RKO (cell line): ENCODE data around the gene CISH.

Source experiments
- DNase-seq: peaks from one replicate; pipeline ENCODE4 v3.0.0-alpha.2; 2016; ENCODE audit warnings: low spot score

Gene CISH

DNA sequence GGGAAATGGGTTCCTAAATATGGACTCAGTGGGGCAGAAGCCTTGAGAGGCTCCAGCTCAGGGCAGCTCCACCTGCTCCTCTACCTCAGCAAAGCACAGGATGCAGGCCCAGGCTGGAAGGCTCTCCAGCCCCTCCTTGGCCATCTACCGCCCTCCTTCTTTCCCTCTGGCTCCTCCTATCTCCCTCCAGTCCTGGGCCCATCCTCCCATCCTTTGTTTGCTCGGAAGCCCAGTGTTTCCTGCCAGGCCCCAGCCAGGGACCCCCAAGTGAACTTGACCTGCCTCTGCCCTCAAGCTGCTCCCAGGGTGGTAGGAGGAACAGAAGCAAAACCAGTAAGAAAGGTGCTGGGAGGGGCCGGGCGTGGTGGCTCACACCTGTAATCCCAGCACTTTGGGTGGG, 25.4 kb upstream of the CISH start:
- no peak for DNase-seq

DNA sequence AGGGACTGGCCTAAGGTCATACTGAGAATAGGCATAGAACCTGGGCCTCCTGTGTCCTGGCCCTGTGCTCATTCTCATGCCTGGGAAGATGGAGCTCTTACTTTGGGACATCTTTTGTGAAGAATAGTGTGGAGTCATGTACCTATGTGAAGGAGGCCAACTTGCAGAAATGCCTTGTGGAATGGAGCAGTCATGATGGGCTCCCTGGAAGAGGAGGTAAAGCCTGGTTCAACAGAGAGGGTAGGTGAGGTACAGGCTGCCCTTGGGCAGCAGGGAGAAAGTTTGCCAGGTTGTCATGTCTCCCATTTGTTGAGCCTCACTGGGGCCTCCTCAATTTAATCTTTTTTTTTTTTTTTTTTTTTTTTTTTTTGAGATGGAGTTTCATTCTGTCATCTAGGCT, 23.5 kb upstream of the CISH start:
- no peak for DNase-seq

DNA sequence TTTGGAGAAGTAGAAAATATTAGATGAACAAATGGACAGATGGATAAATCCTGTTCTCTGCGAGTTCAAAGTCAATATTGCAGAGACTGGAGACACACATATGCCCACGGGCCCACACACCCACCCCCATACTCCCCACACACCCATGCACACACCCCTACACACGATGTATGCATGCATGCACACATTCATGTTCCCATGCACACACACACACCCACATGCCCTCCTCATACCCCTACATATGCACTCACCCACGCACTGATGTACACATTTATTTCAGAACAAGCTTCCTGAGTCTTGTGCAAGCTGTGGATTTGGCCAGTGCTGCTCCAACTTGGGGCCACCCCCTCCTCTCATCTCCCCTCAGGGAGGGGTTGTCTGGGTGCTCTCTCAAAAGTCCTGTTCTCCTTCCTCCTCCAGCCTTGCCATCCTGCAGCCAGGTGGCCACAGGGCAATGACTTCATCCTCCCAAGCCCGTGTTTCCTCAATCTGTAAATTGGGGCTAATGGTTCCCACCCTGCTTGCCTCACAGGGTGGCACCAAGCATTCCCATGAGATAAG, 21.7 kb upstream of the CISH start:
- no peak for DNase-seq

DNA sequence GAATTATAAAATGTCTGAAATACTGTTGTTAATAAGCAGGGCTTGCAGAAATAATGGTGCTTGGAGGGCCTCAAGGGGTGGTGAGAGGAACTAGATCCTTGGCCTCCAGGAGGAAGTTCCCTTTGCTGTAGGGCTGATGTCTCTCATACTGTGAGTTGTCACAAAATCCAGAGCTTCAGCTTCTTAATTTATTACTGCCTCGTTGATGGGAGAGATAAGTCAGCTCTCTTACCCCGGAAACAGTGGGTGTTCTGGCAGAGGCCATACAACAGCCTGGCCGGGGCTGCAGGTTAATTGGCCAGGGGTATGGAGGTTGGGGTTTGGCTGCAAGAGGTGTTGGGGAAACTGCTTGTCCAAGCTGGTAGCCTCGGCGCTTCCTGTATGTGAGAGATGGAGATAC, 20.9 kb upstream of the CISH start:
- DNase-seq: no peak

DNA sequence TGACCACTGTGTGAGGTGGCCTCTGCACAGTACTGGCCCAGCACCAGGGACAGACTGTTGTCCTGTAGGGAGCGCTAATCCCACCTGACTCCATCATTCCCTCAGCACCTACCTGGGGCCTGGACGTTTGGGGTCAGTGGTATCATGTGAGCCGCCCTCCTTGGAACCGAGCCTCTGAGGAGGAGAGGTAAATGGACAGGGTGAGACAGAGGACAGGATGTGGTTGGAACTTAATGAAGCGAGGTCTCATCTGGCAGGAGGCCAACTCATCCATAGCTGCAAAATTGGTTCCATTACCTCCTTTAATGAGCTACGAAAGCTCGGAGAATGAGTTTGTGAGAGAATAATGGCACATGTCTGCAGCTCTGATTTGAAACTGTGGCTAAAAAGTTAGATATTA, 19.3 kb upstream of the CISH start:
- DNase-seq: no peak

DNA sequence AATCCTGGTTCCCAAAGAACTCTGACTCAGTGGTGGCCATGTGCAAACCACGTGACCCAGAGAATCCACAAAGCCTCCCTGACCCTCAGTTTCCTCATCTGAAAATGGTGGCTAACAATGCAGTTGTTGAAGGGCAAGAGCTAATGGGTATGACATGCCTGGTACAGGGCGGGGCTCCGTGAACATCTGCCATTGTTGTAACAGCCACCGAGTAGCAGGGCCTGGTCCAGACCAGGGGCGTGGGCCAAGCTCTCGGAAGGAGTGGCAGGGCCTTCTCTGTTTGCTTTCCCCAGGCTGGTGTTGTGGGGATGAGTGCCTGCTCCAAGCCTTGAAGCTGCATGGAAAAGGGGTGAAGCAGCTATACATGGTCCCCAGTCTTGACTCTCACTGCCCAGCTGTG, 18.8 kb upstream of the CISH start:
- no peak for DNase-seq

DNA sequence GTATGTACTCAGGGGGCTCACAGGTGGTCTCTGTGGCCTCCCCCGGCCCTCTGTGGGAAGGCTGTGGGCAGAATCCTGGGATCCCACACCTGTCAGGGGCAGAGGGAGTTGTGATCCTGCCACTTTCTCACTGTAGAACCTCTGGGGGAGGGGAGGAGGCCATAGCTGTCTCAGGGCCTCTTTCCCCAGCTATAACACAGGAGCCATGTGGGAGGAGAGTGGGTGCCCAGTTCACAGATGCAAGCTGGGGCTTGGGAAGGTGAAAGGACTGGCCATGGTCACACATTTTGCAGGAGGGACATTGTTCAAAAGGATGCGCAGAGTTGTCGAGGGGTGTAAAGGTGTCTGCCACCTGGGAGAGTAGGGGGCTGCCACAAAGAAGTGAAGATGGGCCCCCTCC, 17.0 kb upstream of the CISH start:
- DNase-seq: no peak

DNA sequence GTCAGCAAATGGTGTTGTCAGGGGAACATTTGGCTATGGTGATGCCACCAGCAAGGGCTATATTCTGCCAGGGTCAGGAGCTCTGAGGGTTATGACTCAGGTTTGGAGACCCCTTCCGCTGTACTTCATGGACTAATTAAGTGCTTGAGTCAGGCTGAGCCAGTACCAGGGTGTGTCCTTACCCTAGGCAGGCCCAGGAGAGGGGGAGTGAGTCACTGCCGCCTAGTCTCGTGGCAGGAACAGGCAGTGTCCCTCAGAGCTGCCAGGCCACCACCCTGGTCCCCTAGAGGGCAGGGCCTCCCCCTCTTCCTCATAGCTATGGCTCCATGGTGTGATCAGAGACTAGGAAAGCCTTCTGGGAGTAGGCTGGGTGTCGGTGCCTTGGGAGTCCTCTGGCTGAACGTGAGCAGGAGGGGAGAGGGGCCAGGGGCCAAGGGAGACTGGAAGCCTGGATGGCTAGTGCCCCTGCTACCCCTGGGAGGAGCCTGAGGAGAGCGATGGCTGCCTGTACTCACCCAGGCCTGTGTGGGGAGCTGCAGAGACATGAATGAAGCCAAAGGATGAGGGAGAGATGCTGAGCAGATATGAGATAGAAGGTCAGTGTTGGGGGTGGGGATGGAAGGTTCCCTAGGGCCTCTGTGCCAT, 16.0 kb upstream of the CISH start:
- peak; percentile 87 for DNase-seq

DNA sequence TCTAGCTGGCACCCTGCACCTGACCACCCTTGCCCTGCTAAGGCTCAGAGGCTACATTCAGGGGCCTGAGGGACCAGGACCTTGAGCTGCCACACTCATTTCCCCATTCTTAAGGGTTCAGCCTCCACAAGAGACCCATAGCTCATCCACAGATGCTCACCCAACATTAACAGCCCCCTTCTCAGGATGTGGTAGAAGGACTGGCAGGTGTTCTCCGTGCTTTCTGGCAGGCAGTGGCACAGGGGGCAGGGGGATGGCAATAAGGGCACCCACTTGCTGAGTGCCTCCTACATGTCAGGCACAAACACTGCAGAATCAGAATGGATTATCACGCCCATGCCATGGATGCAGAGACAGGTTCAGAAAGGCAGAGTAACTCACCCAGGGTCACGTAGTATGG, 14.8 kb upstream of the CISH start:
- DNase-seq: no peak

DNA sequence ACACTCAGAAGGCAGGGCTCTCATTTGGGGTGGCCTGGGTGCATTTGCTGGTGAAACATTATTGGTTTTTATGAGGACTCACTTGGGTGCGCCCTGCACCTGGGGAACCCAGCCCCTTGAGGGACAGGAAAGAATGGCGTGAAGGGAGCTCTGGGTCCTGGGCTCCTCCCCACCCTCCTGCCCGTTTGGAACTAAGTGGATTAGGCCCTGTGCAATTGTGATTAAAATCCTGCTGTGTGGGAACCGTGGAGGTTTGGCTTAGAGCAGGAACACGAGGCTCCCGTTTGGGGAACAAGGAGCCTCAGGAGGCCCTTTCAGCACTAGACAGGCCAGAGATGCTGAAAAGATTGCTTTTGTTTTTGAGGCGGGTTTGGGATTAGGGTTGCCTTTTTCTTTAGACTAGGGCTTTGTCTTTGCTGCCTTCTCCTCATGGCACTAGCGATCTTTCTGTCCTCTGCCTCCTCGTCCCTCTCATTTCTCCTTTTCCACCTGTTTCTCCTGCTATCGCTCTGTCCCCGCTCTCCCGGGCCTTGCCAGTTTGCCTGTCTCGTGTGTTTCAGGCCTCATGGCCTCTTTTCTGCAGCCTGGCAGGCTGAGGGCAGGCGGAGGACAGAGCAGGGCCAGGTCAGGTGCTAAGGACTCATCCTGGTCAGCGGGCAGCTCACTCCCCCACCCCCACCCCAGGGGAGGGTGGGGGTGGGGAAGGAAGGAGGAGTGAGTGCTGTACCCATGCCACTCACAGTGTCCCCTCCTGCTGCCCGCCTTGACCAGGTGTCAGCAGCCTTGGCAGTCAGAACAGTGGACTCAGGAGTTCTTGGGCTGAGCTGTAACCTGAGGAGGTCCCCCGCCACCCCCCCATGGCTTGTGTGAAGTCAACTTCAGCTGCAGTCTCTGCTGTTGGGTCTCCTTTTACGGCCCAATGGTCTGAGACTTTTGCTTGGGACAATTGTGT, 13.9 kb upstream of the CISH start:
- no peak for DNase-seq

DNA sequence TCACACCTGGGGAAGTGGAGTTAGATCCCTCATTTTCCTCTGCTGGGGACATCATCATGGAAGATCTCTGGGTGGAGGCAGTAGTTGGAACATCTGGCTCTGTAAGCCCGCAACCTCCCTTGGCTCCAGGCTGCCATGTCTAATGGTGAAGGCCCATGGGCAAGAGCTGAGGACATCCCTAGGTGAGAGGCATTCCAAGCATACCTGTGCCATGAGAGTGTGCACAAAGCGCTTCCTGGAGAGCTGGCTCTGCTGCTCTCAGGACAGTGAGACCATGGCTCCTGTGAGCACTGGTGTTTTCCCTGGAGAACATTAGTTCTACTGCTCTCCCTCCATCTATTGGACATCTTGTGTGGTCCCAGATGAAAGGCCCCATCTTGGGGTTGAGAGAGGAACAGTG, 13.1 kb upstream of the CISH start:
- no peak for DNase-seq

DNA sequence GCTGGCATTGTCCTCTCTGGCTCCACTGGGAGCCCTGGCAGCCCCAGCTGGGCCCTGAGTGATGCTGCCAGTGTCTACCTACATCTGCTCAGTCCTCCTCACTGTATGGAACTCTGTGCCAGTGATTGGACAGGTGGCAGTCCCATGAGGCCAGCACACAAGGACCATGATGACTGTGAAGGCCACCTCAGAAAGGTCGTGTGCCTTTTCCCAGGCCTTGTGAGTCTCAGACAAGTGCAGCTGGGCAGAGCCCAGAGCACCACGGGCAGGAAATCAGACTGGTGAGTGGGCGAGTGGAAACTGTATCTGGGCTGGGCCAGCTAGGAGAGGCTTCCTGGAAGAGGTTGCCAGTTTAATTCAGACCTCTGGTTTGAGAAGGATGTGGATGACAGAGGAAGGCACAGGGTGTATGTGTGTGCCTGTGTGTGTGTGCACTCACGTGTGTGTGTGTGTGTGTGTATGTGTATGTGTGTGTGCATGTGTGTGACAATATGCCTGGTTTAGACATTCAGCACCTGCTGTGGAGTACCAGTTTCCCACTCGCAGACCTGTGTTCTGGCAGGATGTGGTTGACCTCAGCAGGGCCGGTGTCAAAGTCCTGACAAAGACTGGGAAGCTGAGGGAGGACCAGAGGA, 12.4 kb upstream of the CISH start:
- no peak for DNase-seq

DNA sequence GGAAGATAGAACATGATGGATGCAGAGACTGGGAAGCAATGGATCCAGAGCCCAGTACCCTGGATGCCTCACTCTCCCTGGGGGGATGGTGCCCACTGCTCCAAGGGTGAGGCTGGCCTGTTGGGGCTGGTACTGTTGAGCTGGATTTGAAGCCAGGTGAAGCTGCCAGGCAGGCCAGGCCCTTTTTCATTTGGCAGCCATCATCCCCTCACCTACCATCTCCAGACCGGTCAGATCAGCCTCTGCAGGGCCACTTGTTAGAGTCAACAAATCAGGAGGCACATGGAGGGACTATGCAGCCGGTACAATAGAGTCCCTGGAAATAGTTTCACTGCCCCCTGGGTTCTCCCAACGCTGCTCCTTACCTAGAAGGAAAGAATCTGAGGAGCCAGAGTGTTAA, 11.3 kb upstream of the CISH start:
- no peak for DNase-seq

DNA sequence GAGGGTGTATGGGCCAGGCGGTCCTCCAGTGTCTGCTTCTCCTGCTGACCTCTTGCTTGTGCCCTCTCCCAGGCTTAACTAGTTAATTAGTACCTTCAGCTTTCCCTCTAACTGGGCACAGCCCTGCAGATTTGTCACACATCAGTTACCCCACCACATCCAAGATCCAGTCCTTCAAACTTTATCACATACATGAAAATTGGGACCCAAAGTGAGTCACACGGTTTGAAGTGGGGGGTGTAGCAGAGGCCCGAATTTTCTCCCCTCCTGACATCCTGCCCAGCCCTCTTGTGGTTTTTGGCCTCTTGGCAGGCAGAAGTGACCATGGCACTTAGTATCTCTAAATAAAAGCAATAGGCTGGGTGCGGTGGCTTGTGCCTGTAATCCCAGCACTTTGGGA, 9.2 kb upstream of the CISH start:
- DNase-seq: no peak

DNA sequence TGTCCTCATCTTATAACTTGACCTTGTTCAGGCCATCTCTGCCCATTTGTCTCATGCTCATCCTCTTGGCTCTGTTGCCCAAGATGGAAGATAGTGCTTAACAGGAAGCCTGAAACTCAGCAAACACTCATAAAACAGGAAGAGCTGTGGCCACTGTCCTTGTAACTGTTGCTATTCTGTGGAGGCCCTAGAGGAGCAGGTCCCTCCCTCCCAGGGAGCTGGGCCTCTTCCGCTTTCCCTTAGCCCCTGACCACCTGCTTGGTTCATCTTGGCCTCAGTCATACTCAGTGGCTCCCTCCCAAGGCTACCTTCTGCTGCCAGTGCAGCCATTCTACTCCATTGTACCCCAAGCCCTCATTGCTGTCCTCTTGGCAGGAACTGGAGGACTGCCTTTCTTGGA, 8.8 kb upstream of the CISH start:
- no peak for DNase-seq

DNA sequence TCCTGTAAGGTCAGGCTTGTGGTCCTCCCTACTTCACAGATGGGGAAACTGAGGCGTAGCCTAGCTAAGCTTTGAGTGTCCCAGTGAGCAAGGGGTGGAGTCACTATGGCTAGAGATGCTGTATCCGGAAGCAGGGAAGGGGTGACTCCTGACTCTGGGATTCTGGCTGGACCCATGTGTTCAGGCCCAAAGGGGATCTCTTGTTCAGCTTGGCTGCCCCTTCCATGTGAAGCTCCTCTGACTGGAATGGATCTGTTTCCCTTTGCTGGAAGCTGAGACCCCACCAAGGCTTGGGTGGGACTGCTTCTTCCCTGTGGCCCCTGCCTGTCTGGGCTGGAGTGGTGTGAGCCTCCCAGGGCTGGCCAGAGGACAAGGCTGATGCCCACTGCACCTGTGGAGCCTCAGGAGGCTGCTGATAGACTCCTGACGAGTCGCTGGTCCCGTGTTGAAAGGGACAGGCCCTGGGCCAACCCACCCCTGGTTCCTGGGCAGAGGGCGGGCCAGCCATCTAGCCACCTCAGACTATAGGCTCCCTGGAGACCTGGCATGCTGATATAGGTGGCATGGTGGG, 6.4 kb upstream of the CISH start:
- DNase-seq: peak; percentile 71

DNA sequence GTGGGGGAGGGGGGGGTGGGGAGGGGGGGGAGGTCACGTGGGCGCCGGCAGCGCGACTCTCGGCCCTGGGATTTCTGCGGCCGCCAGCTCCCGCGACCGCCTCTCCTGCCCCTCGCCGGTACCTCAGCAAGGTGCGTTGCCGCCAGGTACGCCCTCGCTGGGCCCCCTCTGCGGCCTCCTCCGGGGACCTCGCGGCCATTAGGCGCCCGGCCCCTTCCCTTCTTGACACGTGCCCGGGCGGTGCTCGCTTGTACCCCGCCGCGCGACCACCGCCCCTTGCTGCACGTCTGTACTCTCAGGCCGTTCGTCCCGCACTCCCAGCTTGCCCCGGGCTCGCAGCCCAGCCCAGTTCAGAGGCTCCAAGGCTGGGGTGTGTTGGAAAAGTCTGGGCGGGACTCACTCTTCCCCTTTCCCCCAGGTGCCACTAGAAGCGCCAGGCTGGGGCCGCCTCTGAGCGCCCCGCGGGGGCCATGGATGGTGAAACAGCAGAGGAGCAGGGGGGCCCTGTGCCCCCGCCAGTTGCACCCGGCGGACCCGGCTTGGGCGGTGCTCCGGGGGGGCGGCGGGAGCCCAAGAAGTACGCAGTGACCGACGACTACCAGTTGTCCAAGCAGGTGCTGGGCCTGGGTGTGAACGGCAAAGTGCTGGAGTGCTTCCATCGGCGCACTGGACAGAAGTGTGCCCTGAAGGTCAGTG, 5.7 kb upstream of the CISH start, which contains the start of gene MAPKAPK3:
TSS of gene MAPKAPK3 (plus strand) at position 56 of the 696 bp plus-strand sequence. CDS start at position 471, 415 bp downstream.
- DNase-seq: peak; percentile 31

DNA sequence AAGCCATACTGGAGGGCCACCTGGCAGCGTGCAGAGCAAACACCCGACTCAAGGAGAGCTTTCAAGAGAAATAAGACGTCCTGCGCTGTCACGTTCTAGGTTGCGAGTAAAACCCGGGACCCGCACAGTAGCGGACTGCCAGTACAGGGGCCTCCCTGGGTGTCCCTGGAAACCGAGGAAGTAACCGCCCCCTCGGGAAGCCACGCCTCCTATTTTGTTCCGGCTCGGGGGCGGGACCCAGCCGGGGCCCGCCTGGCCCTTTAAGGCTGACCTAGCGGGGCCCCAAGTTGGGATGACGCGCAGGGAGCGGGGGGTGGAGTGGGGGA, 5.2 kb upstream of the CISH start:
- peak; percentile 92 for DNase-seq

DNA sequence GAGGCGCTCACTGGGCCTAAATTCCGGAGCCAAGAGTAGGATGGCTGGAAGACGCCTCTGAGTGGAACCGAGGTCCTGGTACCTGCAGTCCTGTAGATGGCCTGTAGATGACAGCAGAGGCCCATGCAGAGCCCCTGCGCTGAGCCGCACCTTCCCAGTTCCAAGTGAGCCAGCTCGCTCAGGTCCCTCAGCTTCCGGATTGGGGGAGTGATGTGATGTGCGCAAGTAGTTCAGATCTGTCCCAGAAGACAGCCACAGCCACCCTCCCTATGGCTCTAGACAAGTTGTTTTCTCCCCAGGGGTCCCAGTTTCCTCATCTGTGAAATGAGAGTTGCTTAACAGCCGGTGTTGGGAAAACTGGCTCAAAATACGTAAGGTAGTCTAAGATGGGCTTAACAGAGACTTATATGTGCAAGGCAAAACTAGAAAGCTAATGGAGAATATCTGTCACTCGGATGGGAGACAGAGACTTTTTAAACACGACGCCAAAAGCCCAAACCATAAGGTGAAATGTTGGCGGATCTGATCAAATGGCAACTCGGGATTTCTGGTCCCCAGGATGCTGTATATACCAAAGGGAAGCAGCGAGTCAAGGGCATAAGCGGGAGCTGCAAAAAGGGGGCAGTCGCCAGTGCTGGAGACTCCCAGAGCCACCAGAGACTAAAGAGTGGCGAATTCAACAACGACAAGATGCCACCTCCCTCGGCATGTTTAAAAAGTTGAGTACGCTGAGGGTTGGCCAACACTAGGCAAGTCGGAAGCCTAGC, 4.6 kb upstream of the CISH start:
- peak; percentile 90 for DNase-seq

DNA sequence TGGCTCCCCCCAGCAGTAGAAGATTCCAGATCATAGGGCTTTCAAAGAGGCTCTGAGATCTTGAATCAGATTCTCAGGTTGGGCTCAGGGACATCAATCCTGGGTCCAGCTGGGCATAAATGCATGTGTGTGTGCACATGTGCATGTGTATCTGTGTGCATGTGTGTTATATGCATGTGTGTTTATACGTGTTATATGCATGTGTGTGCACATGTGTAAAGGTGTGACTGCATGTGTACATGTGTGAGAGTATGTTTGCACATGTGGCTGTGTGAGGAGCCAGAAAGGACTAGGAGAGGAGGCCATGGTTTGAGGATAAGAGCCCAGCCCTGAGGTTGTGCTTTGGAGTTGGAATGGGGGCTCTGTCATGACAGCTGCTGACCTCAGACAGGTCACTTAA, 3.6 kb upstream of the CISH start:
- no peak for DNase-seq
